ENCODE results near the gene PRSS53.

DNA sequence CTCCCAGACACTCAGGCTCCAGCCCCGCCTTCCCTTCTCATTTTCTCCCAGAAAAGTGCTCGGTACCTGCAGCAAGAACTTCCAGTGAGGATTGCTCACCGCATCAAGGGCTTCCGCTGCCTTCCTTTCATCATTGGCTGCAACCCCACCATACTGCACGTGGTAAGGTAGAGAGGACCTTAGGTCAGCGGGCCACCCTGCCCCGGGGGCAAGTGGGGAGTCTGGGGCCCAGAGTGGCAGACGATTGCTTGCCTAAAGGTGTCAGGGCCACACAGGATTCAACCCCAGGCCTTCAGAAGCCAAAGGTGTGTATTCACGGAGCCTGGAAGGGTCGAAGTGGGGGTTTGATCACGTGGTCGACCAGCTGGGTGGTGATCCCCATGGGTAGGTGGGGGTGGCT, 20.9 kb upstream of the PRSS53 start:
- TF ChIP-seq, protein P1, sequence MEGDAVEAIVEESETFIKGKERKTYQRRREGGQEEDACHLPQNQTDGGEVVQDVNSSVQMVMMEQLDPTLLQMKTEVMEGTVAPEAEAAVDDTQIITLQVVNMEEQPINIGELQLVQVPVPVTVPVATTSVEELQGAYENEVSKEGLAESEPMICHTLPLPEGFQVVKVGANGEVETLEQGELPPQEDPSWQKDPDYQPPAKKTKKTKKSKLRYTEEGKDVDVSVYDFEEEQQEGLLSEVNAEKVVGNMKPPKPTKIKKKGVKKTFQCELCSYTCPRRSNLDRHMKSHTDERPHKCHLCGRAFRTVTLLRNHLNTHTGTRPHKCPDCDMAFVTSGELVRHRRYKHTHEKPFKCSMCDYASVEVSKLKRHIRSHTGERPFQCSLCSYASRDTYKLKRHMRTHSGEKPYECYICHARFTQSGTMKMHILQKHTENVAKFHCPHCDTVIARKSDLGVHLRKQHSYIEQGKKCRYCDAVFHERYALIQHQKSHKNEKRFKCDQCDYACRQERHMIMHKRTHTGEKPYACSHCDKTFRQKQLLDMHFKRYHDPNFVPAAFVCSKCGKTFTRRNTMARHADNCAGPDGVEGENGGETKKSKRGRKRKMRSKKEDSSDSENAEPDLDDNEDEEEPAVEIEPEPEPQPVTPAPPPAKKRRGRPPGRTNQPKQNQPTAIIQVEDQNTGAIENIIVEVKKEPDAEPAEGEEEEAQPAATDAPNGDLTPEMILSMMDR (conservative IDR thresholded peaks at IDR 0.05; ENCODE audit: low read length), result no peak
- no peak for TF ChIP-seq EZH2phosphoT487 (IDR thresholded peaks at IDR 0.05; ENCODE audit: borderline replicate concordance, low read depth, low read length)
